HepG2 (cell line): Measurements from ENCODE around the gene SLC25A45. TPM values are rescaled to one million over a fixed set of nuclear protein-coding genes. Genes with fewer than 3 reads are reported as not detected.

Experiments
- GATAD1 ChIP-seq: IDR thresholded peaks from 2 replicates; pipeline ENCODE4 v1.6.1; 2016; ENCODE audit warnings: missing genetic modification reagents, missing compliant biosample characterization
- HNRNPL ChIP-seq: fragments of 200-400 bp; formaldehyde crosslinking; IDR thresholded peaks from 2 replicates; pipeline ENCODE4 v1.6.1; 2017; ENCODE audit warnings: mild to moderate bottlenecking, low read depth, low read length
- HNRNPUL1 ChIP-seq: fragments of 200-400 bp; formaldehyde crosslinking; IDR thresholded peaks from 2 replicates; pipeline ENCODE4 v1.6.1; 2017; ENCODE audit warnings: low read depth, mild to moderate bottlenecking, low read length, moderate library complexity
- MYNN ChIP-seq: sonication (generic); formaldehyde crosslinking; IDR thresholded peaks from 2 replicates; pipeline ENCODE4 v1.4.0; 2020; ENCODE audit warnings: mild to moderate bottlenecking, low read depth, missing genetic modification reagents
- NCOA5 ChIP-seq: sonication (generic); formaldehyde crosslinking; IDR thresholded peaks from 2 replicates; pipeline ENCODE4 v1.4.0; 2020; ENCODE audit warnings: missing genetic modification reagents
- PRMT3 ChIP-seq: sonication (generic); formaldehyde crosslinking; IDR thresholded peaks from 2 replicates; pipeline ENCODE4 v1.8.1; 2022; ENCODE audit warnings: low read depth, mild to moderate bottlenecking, moderate library complexity, missing genetic modification reagents, borderline replicate concordance
- RBM22 ChIP-seq: fragments of 200-400 bp; formaldehyde crosslinking; optimal IDR thresholded peaks from 2 replicates; pipeline ENCODE3; 2017; ENCODE audit warnings: mild to moderate bottlenecking, low read length, moderate library complexity
- ZMYM3 ChIP-seq: sonication (generic); formaldehyde crosslinking; IDR thresholded peaks from 2 replicates; pipeline ENCODE4 v1.5.1; 2020; ENCODE audit warnings: mild to moderate bottlenecking, missing genetic modification reagents
- ZNF317 ChIP-seq: sonication (generic); formaldehyde crosslinking; IDR thresholded peaks from 2 replicates; pipeline ENCODE4 v1.5.0; 2020; ENCODE audit warnings: mild to moderate bottlenecking, missing genetic modification reagents
- ZNF781 ChIP-seq: sonication (generic); formaldehyde crosslinking; IDR thresholded peaks from 2 replicates; pipeline ENCODE4 v1.5.1; 2020; ENCODE audit warnings: borderline replicate concordance, mild to moderate bottlenecking, missing genetic modification reagents; ENCODE audit errors: not compliant biosample characterization
- ZNF879 ChIP-seq: sonication (generic); formaldehyde crosslinking; IDR thresholded peaks from 2 replicates; pipeline ENCODE4 v1.8.1; 2023; ENCODE audit warnings: missing genetic modification reagents
- polyA plus RNA-seq, 8 experiments: library from polyadenylated mRNA; depleted of rRNA in 3 of 8; stranded (reverse) in 7 of 8; unstranded in 1 of 8; fragments of >200 nt; fragmentation: Illumina TruSeq in 4 of 8; extraction: Trizol in 4 of 8; gene quantifications; 2 replicates each; pipeline versions ENCODE4 v1.2.1 to v1.2.3, GENCODE V29; 2011 to 2016; ENCODE audit warnings: low read depth in 4 of 8, missing spikeins in 1 of 8, mixed read lengths in 1 of 8; ENCODE audit not compliant: insufficient read depth in 1 of 8
- total RNA-seq, 5 experiments: library from RNA; depleted of rRNA; stranded (reverse); fragments of >200 nt; fragmentation: Illumina TruSeq; extraction: Trizol; gene quantifications; 2 replicates each; pipeline ENCODE4 v1.2.3, GENCODE V29; 2016; ENCODE audit warnings: low read depth in 1 of 5
- TF ChIP-seq, protein P1 (sequence below), 2 experiments: fragments of 450-650 bp in 1 of 2; sonication (generic) in 1 of 2; formaldehyde crosslinking in 1 of 2; IDR thresholded peaks; 2 replicates each; pipeline versions ENCODE4 v1.6.1 to v1.8.0; 2016 to 2022; ENCODE audit warnings: antibody characterized with exemption in 1 of 2, mild to moderate bottlenecking in 1 of 2, missing genetic modification reagents in 1 of 2
- TF ChIP-seq, protein P2 (sequence below): sonication (generic); formaldehyde crosslinking; IDR thresholded peaks from 2 replicates; pipeline ENCODE4 v1.5.0; 2020; ENCODE audit warnings: missing genetic modification reagents
- TF ChIP-seq, protein P3 (sequence below): sonication (generic); formaldehyde crosslinking; IDR thresholded peaks from 2 replicates; pipeline ENCODE4 v1.5.0; 2020; ENCODE audit warnings: mild to moderate bottlenecking, missing genetic modification reagents
- TF ChIP-seq, protein P4 (sequence below): sonication (generic); formaldehyde crosslinking; IDR thresholded peaks from 2 replicates; pipeline ENCODE4 v1.4.0; 2020; ENCODE audit warnings: missing genetic modification reagents

Gene SLC25A45
- total and polyA plus RNA-seq, 2 of the 13 experiments (the other 11 are each of a cell fraction or from before 2014, with no cell fraction given): 1.2 to 3.4 TPM

DNA sequence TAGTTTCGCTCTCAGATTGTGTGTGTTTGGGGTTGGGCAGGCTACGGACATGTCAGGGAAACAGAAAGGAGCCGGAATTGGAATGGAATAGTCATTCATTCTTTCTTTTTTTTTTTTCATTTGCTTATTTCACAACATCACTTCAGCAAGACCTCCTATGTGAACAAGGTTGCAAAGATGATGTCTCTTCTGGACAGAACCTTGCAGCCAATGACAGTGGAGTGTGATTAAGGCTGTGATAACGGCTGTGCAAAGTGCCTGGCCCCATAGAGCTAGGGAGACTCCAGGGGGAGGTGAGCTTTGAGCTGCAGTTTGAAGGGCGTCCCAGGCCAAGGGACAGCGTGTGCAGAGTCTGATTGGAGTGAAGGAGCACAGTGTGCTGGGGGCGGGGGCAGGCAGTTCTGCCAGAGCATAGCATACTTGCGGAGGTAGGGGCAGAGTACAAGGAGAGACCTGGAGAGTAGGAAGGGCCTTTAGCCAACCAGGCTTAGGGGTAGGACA, 24.5 kb downstream of the SLC25A45 start (continued):
- TF ChIP-seq, protein P1, sequence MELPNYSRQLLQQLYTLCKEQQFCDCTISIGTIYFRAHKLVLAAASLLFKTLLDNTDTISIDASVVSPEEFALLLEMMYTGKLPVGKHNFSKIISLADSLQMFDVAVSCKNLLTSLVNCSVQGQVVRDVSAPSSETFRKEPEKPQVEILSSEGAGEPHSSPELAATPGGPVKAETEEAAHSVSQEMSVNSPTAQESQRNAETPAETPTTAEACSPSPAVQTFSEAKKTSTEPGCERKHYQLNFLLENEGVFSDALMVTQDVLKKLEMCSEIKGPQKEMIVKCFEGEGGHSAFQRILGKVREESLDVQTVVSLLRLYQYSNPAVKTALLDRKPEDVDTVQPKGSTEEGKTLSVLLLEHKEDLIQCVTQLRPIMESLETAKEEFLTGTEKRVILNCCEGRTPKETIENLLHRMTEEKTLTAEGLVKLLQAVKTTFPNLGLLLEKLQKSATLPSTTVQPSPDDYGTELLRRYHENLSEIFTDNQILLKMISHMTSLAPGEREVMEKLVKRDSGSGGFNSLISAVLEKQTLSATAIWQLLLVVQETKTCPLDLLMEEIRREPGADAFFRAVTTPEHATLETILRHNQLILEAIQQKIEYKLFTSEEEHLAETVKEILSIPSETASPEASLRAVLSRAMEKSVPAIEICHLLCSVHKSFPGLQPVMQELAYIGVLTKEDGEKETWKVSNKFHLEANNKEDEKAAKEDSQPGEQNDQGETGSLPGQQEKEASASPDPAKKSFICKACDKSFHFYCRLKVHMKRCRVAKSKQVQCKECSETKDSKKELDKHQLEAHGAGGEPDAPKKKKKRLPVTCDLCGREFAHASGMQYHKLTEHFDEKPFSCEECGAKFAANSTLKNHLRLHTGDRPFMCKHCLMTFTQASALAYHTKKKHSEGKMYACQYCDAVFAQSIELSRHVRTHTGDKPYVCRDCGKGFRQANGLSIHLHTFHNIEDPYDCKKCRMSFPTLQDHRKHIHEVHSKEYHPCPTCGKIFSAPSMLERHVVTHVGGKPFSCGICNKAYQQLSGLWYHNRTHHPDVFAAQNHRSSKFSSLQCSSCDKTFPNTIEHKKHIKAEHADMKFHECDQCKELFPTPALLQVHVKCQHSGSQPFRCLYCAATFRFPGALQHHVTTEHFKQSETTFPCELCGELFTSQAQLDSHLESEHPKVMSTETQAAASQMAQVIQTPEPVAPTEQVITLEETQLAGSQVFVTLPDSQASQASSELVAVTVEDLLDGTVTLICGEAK (IDR thresholded peaks at IDR 0.05): no peak
- TF ChIP-seq, protein P1 (CRISPR knock-in tag; IDR thresholded peaks at IDR 0.05): no peak
- TF ChIP-seq, protein P2, sequence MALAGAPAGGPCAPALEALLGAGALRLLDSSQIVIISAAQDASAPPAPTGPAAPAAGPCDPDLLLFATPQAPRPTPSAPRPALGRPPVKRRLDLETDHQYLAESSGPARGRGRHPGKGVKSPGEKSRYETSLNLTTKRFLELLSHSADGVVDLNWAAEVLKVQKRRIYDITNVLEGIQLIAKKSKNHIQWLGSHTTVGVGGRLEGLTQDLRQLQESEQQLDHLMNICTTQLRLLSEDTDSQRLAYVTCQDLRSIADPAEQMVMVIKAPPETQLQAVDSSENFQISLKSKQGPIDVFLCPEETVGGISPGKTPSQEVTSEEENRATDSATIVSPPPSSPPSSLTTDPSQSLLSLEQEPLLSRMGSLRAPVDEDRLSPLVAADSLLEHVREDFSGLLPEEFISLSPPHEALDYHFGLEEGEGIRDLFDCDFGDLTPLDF (CRISPR knock-in tag): no peak
- TF ChIP-seq, protein P3, sequence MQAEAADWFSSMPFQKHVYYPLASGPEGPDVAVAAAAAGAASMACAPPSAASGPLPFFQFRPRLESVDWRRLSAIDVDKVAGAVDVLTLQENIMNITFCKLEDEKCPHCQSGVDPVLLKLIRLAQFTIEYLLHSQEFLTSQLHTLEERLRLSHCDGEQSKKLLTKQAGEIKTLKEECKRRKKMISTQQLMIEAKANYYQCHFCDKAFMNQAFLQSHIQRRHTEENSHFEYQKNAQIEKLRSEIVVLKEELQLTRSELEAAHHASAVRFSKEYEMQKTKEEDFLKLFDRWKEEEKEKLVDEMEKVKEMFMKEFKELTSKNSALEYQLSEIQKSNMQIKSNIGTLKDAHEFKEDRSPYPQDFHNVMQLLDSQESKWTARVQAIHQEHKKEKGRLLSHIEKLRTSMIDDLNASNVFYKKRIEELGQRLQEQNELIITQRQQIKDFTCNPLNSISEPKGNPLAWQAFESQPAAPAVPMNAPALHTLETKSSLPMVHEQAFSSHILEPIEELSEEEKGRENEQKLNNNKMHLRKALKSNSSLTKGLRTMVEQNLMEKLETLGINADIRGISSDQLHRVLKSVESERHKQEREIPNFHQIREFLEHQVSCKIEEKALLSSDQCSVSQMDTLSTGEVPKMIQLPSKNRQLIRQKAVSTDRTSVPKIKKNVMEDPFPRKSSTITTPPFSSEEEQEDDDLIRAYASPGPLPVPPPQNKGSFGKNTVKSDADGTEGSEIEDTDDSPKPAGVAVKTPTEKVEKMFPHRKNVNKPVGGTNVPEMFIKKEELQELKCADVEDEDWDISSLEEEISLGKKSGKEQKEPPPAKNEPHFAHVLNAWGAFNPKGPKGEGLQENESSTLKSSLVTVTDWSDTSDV (CRISPR knock-in tag): no peak
- TF ChIP-seq GATAD1 (no peak), NCOA5 (CRISPR knock-in tag) (no peak), HNRNPL (no peak), PRMT3 (no peak), ZNF317 (CRISPR knock-in tag) (no peak), ZNF781 (CRISPR knock-in tag) (no peak), MYNN (CRISPR knock-in tag) (no peak), ZMYM3 (0 out of 2 replicates have a peak, but pooled peaks have one; percentile 40), RBM22 (no peak), HNRNPUL1 (no peak), ZNF879 (CRISPR knock-in tag) (no peak)
- TF ChIP-seq, protein P4, sequence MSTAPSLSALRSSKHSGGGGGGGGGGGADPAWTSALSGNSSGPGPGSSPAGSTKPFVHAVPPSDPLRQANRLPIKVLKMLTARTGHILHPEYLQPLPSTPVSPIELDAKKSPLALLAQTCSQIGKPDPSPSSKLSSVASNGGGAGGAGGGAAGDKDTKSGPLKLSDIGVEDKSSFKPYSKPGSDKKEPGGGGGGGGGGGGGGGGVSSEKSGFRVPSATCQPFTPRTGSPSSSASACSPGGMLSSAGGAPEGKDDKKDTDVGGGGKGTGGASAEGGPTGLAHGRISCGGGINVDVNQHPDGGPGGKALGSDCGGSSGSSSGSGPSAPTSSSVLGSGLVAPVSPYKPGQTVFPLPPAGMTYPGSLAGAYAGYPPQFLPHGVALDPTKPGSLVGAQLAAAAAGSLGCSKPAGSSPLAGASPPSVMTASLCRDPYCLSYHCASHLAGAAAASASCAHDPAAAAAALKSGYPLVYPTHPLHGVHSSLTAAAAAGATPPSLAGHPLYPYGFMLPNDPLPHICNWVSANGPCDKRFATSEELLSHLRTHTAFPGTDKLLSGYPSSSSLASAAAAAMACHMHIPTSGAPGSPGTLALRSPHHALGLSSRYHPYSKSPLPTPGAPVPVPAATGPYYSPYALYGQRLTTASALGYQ (CRISPR knock-in tag): no peak
